WTC11 (cell line): ENCODE measurements around the gene ATP6V1F. TPM values are rescaled to one million over a fixed set of nuclear protein-coding genes. Genes with fewer than 3 reads are reported as not detected.
A peak's percentile ranks its signal among the peaks of the same experiment; 100 is the strongest.

Source experiments
- ATAC-seq: fragments of 200-7000 bp; cut with Tn5 transposase; 2 replicates; pipeline ENCODE4 v1.10.0; 2021; ENCODE audit warnings: mild to moderate bottlenecking, moderate library complexity
- CTCF ChIA-PET: fragments of 300-600 bp; sonication (Branson Sonifier 250); formaldehyde crosslinking; loops from one replicate; lab custom pipeline; 2021; ENCODE audit warnings: antibody characterized with exemption; lab: Charles Lee
- POLR2A ChIA-PET: fragments of 350-600 bp; sonication (Branson Sonifier 250); formaldehyde crosslinking; loops from one replicate; lab custom pipeline; 2021; ENCODE audit warnings: antibody characterized with exemption; lab: Charles Lee
- DNase-seq: peaks from one replicate; pipeline ENCODE4 v3.0.0; 2021; ENCODE audit warnings: low spot score
- H3K27ac Mint-ChIP-seq: 2 replicates; pipeline ENCODE4 v1.8.0; 2021; ENCODE audit warnings: mixed read lengths
- H3K27me3 Mint-ChIP-seq: 2 replicates; pipeline ENCODE4 v1.8.0; 2021; ENCODE audit warnings: low read depth, mild to moderate bottlenecking, moderate library complexity, mixed read lengths
- H3K36me3 Mint-ChIP-seq: 2 replicates; pipeline ENCODE4 v1.8.0; 2021; ENCODE audit warnings: mixed read lengths
- H3K4me1 Mint-ChIP-seq: 2 replicates; pipeline ENCODE4 v1.8.0; 2022; ENCODE audit warnings: mixed read lengths
- H3K4me3 Mint-ChIP-seq: 2 replicates; pipeline ENCODE4 v1.8.0; 2021; ENCODE audit warnings: mild to moderate bottlenecking, moderate library complexity, mixed read lengths
- H3K9me3 Mint-ChIP-seq: 2 replicates; pipeline ENCODE4 v1.8.0; 2021; ENCODE audit warnings: mixed read lengths
- ATF1 ChIP-seq: sonication (generic); formaldehyde crosslinking; IDR thresholded peaks from 2 replicates; pipeline ENCODE4 v1.8.1; 2023; ENCODE audit warnings: mild to moderate bottlenecking, moderate library complexity, missing genetic modification reagents
- FOXP1 ChIP-seq: sonication (generic); formaldehyde crosslinking; IDR thresholded peaks from 2 replicates; pipeline ENCODE4 v1.8.0; 2022; ENCODE audit warnings: missing genetic modification reagents, mild to moderate bottlenecking, moderate library complexity, borderline replicate concordance
- KAT7 ChIP-seq: sonication (generic); formaldehyde crosslinking; IDR thresholded peaks from 2 replicates; pipeline ENCODE4 v1.8.1; 2023; ENCODE audit warnings: missing genetic modification reagents, mild to moderate bottlenecking, borderline replicate concordance
- NFYB ChIP-seq: sonication (generic); formaldehyde crosslinking; conservative IDR thresholded peaks from 2 replicates; pipeline ENCODE4 v1.8.0; 2022; ENCODE audit warnings: low read depth, missing genetic modification reagents
- SMAD3 ChIP-seq: sonication (generic); formaldehyde crosslinking; IDR thresholded peaks from 2 replicates; pipeline ENCODE4 v1.8.0; 2022; ENCODE audit warnings: missing genetic modification reagents, mild to moderate bottlenecking, borderline replicate concordance
- SP1 ChIP-seq: sonication (generic); formaldehyde crosslinking; conservative IDR thresholded peaks from 2 replicates; pipeline ENCODE4 v1.8.1; 2022; ENCODE audit warnings: missing genetic modification reagents
- TCF7 ChIP-seq: sonication (generic); formaldehyde crosslinking; IDR thresholded peaks from 2 replicates; pipeline ENCODE4 v1.8.0; 2022; ENCODE audit warnings: mild to moderate bottlenecking, low read depth, missing genetic modification reagents, moderate library complexity
- TEAD1 ChIP-seq: sonication (generic); formaldehyde crosslinking; IDR thresholded peaks from 2 replicates; pipeline ENCODE4 v1.8.0; 2022; ENCODE audit warnings: mild to moderate bottlenecking, missing genetic modification reagents
- USF2 ChIP-seq: sonication (generic); formaldehyde crosslinking; IDR thresholded peaks from 2 replicates; pipeline ENCODE4 v1.8.1; 2023; ENCODE audit warnings: mild to moderate bottlenecking, missing genetic modification reagents, moderate library complexity
- ZNF317 ChIP-seq: sonication (generic); formaldehyde crosslinking; IDR thresholded peaks from 2 replicates; pipeline ENCODE4 v1.8.1; 2023; ENCODE audit warnings: low read depth, mild to moderate bottlenecking, moderate library complexity, missing genetic modification reagents, borderline replicate concordance
- ZNF396 ChIP-seq: fragments of 250-450 bp; sonication (Bioruptor Pico); IDR thresholded peaks from 2 replicates; pipeline ENCODE4 v1.8.0; 2021; ENCODE audit warnings: mild to moderate bottlenecking, moderate library complexity, borderline replicate concordance
- ZNF416 ChIP-seq: fragments of 250-450 bp; sonication (Bioruptor Pico); IDR thresholded peaks from 2 replicates; pipeline ENCODE4 v1.9.0; 2021; ENCODE audit warnings: mild to moderate bottlenecking, inconsistent platforms
- ZNF671 ChIP-seq: fragments of 250-450 bp; sonication (Bioruptor Pico); IDR thresholded peaks from 2 replicates; pipeline ENCODE4 v1.8.0; 2021; ENCODE audit warnings: mild to moderate bottlenecking
- total RNA-seq: library from RNA; stranded (reverse); gene quantifications from 3 replicates; pipeline ENCODE4 v1.2.3, GENCODE V29; 2021
- TF ChIP-seq, protein P1 (sequence below): sonication (generic); formaldehyde crosslinking; IDR thresholded peaks from 2 replicates; pipeline ENCODE4 v1.8.1; 2023; ENCODE audit warnings: mild to moderate bottlenecking, missing genetic modification reagents
- TF ChIP-seq, protein P2 (sequence below): sonication (generic); formaldehyde crosslinking; IDR thresholded peaks from 2 replicates; pipeline ENCODE4 v1.8.1; 2022; ENCODE audit warnings: low read depth, missing genetic modification reagents, borderline replicate concordance

Gene ATP6V1F
- total RNA-seq, 1 experiment from 2014 or later: 117 TPM

DNA sequence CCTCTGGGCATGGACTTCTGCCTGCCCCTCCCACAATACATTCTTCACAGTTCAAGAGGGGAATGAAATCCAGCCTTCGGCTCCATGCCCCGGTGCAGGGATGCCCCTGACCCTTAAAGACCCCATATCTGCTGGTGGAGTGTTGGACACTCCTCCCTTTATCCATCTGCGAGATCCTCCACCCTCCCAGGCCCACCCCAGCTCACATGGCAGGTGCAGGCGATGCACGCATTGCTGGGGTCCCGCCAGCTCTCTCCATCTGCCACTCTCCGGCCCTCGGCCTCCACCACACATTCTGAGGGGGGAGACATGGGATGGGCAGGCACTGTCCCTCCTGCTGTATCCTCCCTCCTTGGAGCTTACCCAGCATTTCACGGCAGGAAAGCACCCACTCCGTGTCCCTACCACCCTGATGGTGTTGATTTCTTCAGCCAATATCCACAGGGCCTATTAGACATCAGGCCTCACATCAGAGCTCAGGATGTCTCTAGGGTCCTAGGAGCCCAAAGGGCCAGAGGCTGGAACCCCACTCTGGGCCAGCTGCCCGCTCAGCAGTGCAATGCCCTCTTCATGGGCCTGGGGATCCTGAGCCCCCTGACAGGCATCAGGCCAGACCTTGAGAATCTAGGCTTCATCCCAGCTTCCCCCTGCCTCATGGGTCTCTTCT, 18.3 kb downstream of the ATP6V1F start:
- H3K27me3 Mint-ChIP-seq: no peaks in the 10 kb centered on the region
- CTCF ChIA-PET: interaction anchor here (0.7 to 7.0 kb wide), 25 partner anchors 12 to 407 kb away, joined by 3 to 149 read pairs (median 6); partner anchors contain the start of genes ATP6V1F and KCP
- TF ChIP-seq SMAD3 (CRISPR knock-in tag): no peak
- TF ChIP-seq, protein P1, sequence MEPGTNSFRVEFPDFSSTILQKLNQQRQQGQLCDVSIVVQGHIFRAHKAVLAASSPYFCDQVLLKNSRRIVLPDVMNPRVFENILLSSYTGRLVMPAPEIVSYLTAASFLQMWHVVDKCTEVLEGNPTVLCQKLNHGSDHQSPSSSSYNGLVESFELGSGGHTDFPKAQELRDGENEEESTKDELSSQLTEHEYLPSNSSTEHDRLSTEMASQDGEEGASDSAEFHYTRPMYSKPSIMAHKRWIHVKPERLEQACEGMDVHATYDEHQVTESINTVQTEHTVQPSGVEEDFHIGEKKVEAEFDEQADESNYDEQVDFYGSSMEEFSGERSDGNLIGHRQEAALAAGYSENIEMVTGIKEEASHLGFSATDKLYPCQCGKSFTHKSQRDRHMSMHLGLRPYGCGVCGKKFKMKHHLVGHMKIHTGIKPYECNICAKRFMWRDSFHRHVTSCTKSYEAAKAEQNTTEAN (CRISPR knock-in tag): no peak
- no peak for TF ChIP-seq ZNF416 (CRISPR knock-in tag)
- no peak for TF ChIP-seq TEAD1 (CRISPR knock-in tag)
- H3K9me3 Mint-ChIP-seq: peaks cover 4% of the 10 kb centered on the region; the same call in 1 of the 2 replicates
- H3K4me3 Mint-ChIP-seq: no peak overlapping the region
- POLR2A ChIA-PET: interaction anchor here (0.5 to 1.2 kb wide), 2 partner anchors 49 to 374 kb away, joined by 3 to 5 read pairs; no protein-coding TSS in a partner anchor
- no peaks in the 10 kb centered on the region for H3K36me3 Mint-ChIP-seq
- H3K27ac Mint-ChIP-seq: no peak overlapping the region
- ATAC-seq: no peak
- DNase-seq: peak; percentile 9
- H3K4me1 Mint-ChIP-seq: peaks cover 5% of the 10 kb centered on the region; the same call in 1 of the 2 replicates

GRCh38 chr7:128881458-128882125, 18.9 kb downstream of the ATP6V1F start:
- DNase-seq (no peak), ATAC-seq (no peak)
- Mint-ChIP-seq H3K36me3 (no peaks in the 10 kb centered on the region), H3K9me3 (peaks cover 4% of the 10 kb centered on the region; the same call in 1 of the 2 replicates), H3K4me3 (no peak overlapping the region), H3K27ac (no peak overlapping the region), H3K27me3 (no peaks in the 10 kb centered on the region), H3K4me1 (peaks cover 5% of the 10 kb centered on the region; the same call in 1 of the 2 replicates)
- no peak for TF ChIP-seq ATF1 (CRISPR knock-in tag)
- TF ChIP-seq KAT7: no peak
- TF ChIP-seq FOXP1: no peak
- TF ChIP-seq SP1 (CRISPR knock-in tag): no peak
- no peak for TF ChIP-seq ZNF396 (CRISPR knock-in tag)
- TF ChIP-seq ZNF317 (CRISPR knock-in tag): no peak
- no peak for TF ChIP-seq NFYB (CRISPR knock-in tag)
- no peak for TF ChIP-seq ZNF671 (CRISPR knock-in tag)
- TF ChIP-seq TCF7 (CRISPR knock-in tag): no peak
- no peak for TF ChIP-seq USF2
- CTCF ChIA-PET: interaction anchor here (1.0 to 7.0 kb wide), 15 partner anchors 9 to 273 kb away, joined by 3 to 149 read pairs (median 7); partner anchors contain the start of genes ATP6V1F and KCP
- POLR2A ChIA-PET: interaction anchor here (0.5 kb wide), 1 partner anchor 375 kb away, joined by 5 read pairs; no protein-coding TSS in a partner anchor

DNA sequence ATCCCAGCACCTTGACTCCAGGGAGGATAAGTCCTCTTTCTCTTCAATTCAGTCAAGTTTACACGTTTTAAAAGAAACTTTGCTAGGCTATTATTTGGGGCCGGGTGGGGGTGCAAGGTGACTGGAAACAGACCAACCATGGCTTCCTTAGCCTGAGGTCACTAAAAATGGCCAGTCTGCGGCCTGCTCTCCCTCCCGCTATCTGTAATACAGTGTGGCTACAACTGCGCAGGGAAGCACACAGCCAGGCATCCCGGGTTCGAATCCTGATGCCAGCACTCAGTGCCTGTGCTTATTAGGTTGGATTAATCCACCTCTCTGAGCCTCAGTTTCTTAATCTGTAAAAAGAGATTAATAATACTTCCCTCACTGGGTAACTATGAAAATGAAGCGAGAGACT, 19.5 kb downstream of the ATP6V1F start:
- Mint-ChIP-seq H3K27me3 (no peaks in the 10 kb centered on the region), H3K4me1 (peaks cover 5% of the 10 kb centered on the region; the same call in 1 of the 2 replicates), H3K9me3 (peaks cover 4% of the 10 kb centered on the region; the same call in 1 of the 2 replicates), H3K4me3 (no peak overlapping the region), H3K27ac (no peak overlapping the region), H3K36me3 (no peaks in the 10 kb centered on the region)
- CTCF ChIA-PET: interaction anchor here (1.0 to 7.0 kb wide), 9 partner anchors 9 to 273 kb away, joined by 3 to 149 read pairs (median 26); partner anchors contain the start of gene ATP6V1F
- TF ChIP-seq, protein P2, sequence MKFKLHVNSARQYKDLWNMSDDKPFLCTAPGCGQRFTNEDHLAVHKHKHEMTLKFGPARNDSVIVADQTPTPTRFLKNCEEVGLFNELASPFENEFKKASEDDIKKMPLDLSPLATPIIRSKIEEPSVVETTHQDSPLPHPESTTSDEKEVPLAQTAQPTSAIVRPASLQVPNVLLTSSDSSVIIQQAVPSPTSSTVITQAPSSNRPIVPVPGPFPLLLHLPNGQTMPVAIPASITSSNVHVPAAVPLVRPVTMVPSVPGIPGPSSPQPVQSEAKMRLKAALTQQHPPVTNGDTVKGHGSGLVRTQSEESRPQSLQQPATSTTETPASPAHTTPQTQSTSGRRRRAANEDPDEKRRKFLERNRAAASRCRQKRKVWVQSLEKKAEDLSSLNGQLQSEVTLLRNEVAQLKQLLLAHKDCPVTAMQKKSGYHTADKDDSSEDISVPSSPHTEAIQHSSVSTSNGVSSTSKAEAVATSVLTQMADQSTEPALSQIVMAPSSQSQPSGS (CRISPR knock-in tag): no peak
- TF ChIP-seq FOXP1 (no peak), ZNF396 (CRISPR knock-in tag) (no peak)
- DNase-seq (no peak), ATAC-seq (no peak)
- POLR2A ChIA-PET: no interaction called here
